Measurements from ENCODE around the gene VN1R4.
"Not testable (repeated sequence)": the region's sequence is repeated elsewhere in the genome, so short reads cannot be mapped to it uniquely, and the experiment has no call there.

Gene VN1R4

DNA sequence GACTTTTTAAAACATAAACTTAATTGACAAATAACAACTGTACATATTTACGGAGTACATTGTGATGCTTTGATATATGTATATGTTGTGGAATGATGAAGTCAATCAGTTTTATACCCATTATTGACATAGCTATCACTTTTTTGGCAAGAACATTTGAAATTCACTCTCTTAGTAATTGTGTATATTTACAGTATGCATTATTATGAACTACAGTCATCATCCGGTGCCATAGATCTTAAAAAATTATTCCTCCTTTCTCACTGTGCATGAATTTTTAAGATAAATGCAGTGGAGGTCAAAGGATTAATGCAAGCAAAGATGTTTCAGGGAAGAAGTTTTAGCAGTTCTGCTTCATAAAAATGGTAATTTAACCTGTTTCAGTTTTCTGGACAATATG is 8.0 kb upstream of the VN1R4 start:
- H3K36me3 ChIP-seq (ENCODE audit: low read length), result no peaks in the 10 kb centered on the region
- no peak overlapping the region for H3K4me2 ChIP-seq (ENCODE audit: low read depth, low read length, poor library complexity, severe bottlenecking)
- no peaks in the 10 kb centered on the region for H3F3A ChIP-seq (ENCODE audit: insufficient read depth)
- H3K4me3 ChIP-seq (ENCODE audit: insufficient read depth, low read length, poor library complexity, severe bottlenecking), result no peak overlapping the region
- no peak for TF ChIP-seq EZH2phosphoT487 (conservative IDR thresholded peaks at IDR 0.05; ENCODE audit: low read length)
- TF ChIP-seq CTCF (IDR thresholded peaks at IDR 0.05; ENCODE audit: insufficient read depth, low read length, poor library complexity, severe bottlenecking), result no peak
- no peaks in the 10 kb centered on the region for H3K9me2 ChIP-seq (replicated peaks; ENCODE audit: insufficient read depth, low read length)
- H3K27me3 ChIP-seq (ENCODE audit: low read length), result no peaks in the 10 kb centered on the region
- no peaks in the 10 kb centered on the region for H3K79me2 ChIP-seq (ENCODE audit: insufficient read depth, low read length)
- no peak overlapping the region for H3K27ac ChIP-seq (ENCODE audit: low read depth, low read length)
- peaks cover 7% of the 10 kb centered on the region; the same call in 1 of the 2 replicates for H3K9me3 ChIP-seq (ENCODE audit: insufficient read depth, low read length)
- H4K20me1 ChIP-seq (ENCODE audit: low read depth, low read length), result no peaks in the 10 kb centered on the region
- H2AFZ ChIP-seq (ENCODE audit: low read depth, low read length, severe bottlenecking), result no peak overlapping the region
- H3K9ac ChIP-seq (ENCODE audit: low read length), result no peak overlapping the region

DNA sequence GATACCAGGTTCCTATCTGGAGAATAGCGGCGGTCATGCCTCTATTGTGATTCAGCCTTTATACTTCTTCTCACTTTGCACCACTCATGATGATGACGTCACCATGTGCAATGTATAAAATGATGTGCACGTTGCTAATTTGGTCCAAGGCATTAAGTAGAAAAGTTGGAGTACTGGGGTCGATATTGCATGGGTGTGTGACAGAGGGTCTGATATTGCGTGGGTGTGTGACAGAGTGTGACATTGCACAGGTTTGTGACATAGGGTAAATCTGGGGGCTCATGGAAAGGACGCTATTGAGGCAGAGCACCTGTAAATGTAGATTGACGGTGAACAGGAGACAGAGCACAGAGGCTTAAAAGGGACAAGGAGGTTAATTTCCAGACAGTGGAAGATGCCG is 4.5 kb upstream of the VN1R4 start:
- Histone ChIP-seq H3K79me2 (ENCODE audit: insufficient read depth, low read length) (no peaks in the 10 kb centered on the region), H2AFZ (ENCODE audit: low read depth, low read length, severe bottlenecking) (no peak overlapping the region), H3K9me2 (replicated peaks; ENCODE audit: insufficient read depth, low read length) (no peaks in the 10 kb centered on the region), H4K20me1 (ENCODE audit: low read depth, low read length) (no peaks in the 10 kb centered on the region), H3K36me3 (ENCODE audit: low read length) (no peaks in the 10 kb centered on the region), H3K9ac (ENCODE audit: low read length) (no peak overlapping the region), H3K27me3 (ENCODE audit: low read length) (no peaks in the 10 kb centered on the region), H3K27ac (ENCODE audit: low read depth, low read length) (no peak overlapping the region), H3K4me2 (ENCODE audit: low read depth, low read length, poor library complexity, severe bottlenecking) (no peak overlapping the region), H3K4me3 (ENCODE audit: insufficient read depth, low read length, poor library complexity, severe bottlenecking) (no peak overlapping the region), H3K9me3 (ENCODE audit: insufficient read depth, low read length) (peaks cover 7% of the 10 kb centered on the region; the same call in 1 of the 2 replicates), H3F3A (ENCODE audit: insufficient read depth) (no peaks in the 10 kb centered on the region)
- no peak for TF ChIP-seq CTCF (IDR thresholded peaks at IDR 0.05; ENCODE audit: insufficient read depth, low read length, poor library complexity, severe bottlenecking)
- no peak for TF ChIP-seq EZH2phosphoT487 (conservative IDR thresholded peaks at IDR 0.05; ENCODE audit: low read length)

GRCh38 chr19:53269861-53270260 is 2.3 kb upstream of the VN1R4 start:
- not testable (repeated sequence) for H3K27me3 ChIP-seq (ENCODE audit: low read length); H3K9me3 ChIP-seq (ENCODE audit: insufficient read depth, low read length); H3K9ac ChIP-seq (ENCODE audit: low read length)

DNA sequence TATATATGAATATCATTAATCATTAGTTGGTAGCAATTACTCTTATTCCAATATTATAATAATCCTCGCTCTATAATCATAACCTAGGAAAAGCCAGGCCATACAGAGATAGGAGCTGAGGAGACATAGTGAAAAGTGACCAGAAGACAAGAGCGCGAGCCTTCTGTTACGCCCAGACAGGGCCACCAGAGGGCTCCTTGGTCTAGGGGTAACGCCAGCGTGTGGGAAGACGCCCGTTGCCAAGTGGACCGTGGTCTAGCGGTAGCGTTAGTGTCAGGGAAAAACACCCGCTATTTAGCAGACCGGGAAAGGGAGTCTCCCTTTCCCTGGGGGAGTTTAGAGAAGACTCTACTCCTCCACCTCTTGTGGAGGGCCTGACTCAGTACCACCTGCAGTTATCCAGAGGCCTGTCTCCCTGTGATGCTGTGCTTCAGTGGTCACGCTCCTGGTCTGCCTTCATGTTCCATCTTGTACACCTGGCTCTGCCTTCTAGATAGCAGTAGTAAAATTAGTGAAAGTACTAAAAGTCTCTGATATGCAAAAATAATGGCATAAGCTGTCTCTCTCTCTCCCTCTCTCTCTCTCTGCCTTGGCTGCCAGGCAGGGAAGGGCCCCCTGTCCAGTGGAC is 9.7 kb downstream of the VN1R4 start, which contains the start of gene VN1R2:
Gene VN1R2 (plus strand): TSS at position 578 of the 628 bp plus-strand sequence. CDS start 84 bp downstream, outside the sequence.
- not testable (repeated sequence) for H3K4me2 ChIP-seq (ENCODE audit: low read depth, low read length, poor library complexity, severe bottlenecking); H3K27ac ChIP-seq (ENCODE audit: low read depth, low read length); H2AFZ ChIP-seq (ENCODE audit: low read depth, low read length, severe bottlenecking); H3K9me2 ChIP-seq (replicated peaks; ENCODE audit: insufficient read depth, low read length); H3K9me3 ChIP-seq (ENCODE audit: insufficient read depth, low read length); H3K4me3 ChIP-seq (ENCODE audit: insufficient read depth, low read length, poor library complexity, severe bottlenecking); H3K36me3 ChIP-seq (ENCODE audit: low read length); H3F3A ChIP-seq (ENCODE audit: insufficient read depth); H4K20me1 ChIP-seq (ENCODE audit: low read depth, low read length); H3K27me3 ChIP-seq (ENCODE audit: low read length); H3K9ac ChIP-seq (ENCODE audit: low read length); H3K79me2 ChIP-seq (ENCODE audit: insufficient read depth, low read length)

More at GRCh38 chr19:53269861-53270260, 2.3 kb upstream of the VN1R4 start:
- not testable (repeated sequence) for H3K4me3 ChIP-seq (ENCODE audit: insufficient read depth, low read length, poor library complexity, severe bottlenecking); H4K20me1 ChIP-seq (ENCODE audit: low read depth, low read length); H3K36me3 ChIP-seq (ENCODE audit: low read length); H3K27ac ChIP-seq (ENCODE audit: low read depth, low read length); H3K9me2 ChIP-seq (replicated peaks; ENCODE audit: insufficient read depth, low read length); H3K79me2 ChIP-seq (ENCODE audit: insufficient read depth, low read length); H2AFZ ChIP-seq (ENCODE audit: low read depth, low read length, severe bottlenecking); H3K4me2 ChIP-seq (ENCODE audit: low read depth, low read length, poor library complexity, severe bottlenecking); H3F3A ChIP-seq (ENCODE audit: insufficient read depth)
